Activated CD8-positive, alpha-beta memory T cell treated with anti-CD3 and anti-CD28 coated beads, Interleukin-2, amount 50 U/mL, for 4 hours (primary cell): ENCODE measurements around the gene DUSP19.

Source experiments
- DNase-seq: peaks from one replicate; pipeline ENCODE4 v3.0.0-alpha.2; 2020

DUSP19 gene

GRCh38 chr2:183069174-183069573 is 9.4 kb upstream of the DUSP19 start:
- DNase-seq = no peak

DNA sequence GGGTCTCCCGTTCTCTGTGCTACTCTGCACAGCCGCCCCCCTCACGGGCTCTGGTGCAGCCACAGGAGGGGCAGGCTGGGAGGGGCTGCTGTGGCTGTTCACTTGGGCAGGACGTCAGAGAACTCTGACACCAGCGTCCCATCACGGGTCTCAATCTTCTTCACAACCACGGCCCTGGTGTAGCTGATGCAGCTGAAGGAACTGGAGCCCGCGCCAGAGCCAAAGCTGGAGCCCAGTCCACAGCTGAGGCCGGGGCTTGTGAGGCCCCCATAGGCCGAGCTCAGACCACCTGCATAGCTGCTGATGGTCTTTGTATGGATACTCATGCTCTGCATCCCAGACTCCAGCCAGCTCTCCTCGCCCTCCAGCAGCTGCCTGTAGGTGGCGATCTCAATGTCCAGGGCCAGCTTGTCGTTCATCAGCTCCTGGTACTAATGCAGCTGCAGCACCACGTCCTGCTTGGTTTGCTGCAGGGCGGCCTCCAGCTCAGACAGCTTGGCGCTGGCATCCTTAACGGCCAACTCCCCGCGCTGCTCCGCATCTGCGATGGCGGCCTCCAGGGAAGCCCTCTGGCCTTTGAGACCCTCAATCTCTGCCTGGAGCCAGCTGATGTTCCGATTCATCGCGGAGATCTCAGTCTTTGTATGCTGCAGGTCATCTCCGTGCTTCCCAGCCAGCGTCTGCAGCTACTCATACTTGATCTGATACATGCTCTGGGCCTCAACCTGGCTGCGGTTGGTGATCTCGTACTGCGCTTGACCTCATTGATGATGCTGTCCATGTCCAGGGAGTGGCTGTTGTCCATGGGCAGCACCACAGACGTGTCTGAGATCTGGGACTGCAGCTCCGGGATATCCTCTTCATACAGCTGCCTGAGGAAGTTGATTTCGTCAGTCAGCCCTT is 7.4 kb upstream of the DUSP19 start:
- no peak for DNase-seq

- DNase-seq = no peak
Measured at GRCh38 chr2:183072177-183072576, 6.4 kb upstream of the DUSP19 start.

DNA sequence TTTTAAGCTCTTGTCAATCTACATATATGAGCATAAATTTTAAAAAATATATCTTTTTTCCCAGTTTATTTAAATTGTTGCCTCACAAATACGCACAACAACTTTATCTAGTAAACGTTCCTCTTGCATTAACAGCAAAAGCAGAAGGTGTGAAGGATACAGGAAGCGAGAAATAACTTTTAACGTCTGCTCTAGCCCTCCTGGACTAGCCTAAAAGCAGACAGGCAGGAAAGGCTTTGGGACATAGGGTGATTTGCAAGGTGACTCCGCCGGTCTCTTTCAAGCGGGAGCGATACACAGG is 434 bp upstream of the DUSP19 start:
- no peak for DNase-seq

- DNase-seq = no peak
Measured at GRCh38 chr2:183079139-183079775, 710 bp downstream of the DUSP19 start.

GRCh38 chr2:183081911-183082310 is 3.4 kb downstream of the DUSP19 start:
- DNase-seq = no peak

DNA sequence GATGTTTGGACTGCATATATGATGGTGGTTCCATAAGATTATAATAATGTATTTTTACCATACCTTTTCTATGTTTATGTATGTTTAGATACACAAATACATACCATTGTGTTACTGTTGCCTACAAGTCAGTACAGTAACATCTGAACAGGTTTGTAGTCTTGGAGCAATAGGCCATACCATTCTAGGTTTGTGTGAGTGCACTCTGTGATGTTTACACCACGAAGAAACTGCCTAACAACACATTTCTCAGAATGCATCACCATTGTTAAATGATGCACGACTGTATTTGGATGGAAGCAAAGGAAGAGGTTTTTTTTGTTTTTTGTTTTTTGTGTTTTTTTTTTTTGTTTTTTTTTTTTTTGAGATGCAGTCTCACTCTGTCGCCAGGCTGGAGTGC is 9.5 kb downstream of the DUSP19 start:
- no peak for DNase-seq

DNA sequence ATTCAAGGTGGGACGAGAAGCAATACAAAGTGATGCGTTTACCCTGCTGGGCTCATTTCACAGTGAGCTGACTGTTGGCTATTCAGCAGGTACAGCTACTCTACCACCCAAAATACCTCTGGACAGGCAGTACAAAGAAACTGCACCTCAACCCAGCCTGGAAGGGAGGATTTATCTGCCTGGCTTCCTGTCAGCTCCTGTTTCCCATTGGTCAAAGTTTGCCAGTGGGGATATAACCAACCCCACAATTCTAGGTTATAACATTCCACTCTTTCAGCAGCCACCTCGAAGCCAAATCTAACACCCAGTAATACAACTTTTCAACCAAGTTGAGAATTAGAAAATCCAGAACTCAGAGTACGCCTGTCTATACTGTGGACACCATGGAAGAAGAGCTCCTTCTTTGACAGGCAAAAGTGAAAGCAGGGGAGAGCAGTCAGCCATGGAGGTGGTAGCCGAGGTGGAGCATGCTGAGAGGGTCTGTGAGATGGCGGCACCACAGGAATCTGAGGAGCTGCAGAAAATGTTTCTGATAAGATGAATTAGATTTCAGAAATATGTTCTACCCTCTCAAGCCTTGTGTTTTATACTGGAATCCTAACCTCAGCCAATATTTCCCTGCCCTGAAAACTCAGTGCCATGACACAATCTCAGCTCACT is 10.8 kb downstream of the DUSP19 start:
- no peak for DNase-seq

DNA sequence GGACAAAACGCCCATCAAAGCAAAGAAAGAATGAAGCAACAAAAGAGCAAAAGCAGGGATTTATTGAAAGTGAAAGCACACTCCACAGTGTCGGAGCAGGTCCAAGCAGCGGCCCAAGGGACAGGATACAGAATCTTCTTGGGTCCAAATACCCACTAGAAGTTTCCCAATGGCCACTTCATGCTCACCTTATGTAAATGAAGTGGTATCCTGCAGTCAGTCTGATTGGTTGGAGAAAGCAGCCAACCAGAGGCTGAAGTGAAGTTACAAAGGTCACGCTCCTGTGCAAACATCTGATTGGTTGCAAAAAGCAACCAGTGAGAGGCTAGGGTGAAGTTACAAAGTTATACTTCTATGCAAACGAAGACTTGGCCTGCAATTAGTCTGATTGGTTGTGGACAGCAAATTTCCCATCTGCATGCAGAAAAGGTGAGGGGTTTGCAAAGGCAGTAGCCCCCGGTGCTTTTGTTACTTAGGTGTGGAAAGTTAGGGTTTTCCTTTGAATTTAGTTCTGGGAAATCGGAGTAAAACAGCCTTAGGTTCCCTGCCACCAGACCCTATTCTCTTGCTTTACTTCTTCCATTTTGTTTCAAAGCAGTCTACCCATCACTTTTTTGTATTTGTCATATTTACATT is 12.9 kb downstream of the DUSP19 start:
- no peak for DNase-seq

DNA sequence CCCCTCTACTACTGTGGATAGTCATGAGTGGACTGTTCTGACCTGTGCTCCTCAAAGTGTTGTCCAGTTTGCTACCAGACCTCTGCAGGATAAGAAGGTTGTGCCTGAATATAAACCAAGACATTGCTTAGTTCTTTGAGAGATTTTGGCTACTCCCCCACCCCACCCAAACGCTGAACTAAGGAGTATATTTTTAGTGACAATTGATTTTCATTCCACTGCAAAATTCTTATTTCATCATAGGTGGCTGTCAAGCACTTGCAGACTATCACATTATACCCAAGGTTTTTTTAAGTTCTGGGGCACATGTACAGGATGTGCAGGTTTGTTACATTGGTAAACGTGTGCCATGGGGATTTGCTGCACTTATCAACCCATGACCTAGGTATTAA is 13.4 kb downstream of the DUSP19 start:
- no peak for DNase-seq

- DNase-seq = no peak
Measured at GRCh38 chr2:183093857-183094657, 15.5 kb downstream of the DUSP19 start.

DNA sequence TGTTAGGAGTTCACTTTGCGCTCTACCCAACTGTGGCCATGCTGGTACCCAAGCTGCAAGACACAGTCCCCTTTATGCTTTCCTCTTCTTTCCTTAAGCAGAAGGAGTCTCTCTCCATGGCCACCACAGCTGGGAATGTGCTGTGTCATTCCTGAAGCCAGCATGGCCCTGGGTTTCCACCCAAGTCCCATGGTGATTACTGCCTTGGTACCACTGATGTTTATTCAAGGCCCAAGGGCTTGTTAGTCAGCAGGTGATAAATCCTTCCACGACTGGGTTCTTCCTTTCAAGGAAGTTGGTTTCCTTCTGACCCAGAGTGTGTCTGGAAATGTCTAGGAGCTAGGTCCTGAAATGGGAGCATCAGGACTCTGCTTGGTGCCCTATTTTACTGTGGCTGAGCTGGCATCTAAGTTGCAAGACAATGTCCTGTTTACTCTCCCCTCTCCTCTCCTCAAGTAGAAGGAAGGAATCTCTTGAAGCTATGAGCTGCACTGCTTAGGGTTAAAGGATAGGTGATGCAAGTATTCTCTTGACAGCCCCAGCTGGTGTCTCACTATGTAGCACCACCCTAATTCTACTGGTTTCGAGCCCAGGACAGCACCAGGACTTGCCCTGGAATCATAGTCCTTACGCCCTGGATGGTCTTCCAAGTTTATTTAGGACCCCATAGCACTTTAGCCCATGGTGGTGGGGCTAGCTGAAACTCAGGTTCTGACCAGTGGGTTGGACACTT is 27.0 kb downstream of the DUSP19 start:
- no peak for DNase-seq

GRCh38 chr2:183112577-183112976 is 34.0 kb downstream of the DUSP19 start:
- no peak for DNase-seq

GRCh38 chr2:183113630-183114029 is 35.1 kb downstream of the DUSP19 start:
- DNase-seq = no peak

DNA sequence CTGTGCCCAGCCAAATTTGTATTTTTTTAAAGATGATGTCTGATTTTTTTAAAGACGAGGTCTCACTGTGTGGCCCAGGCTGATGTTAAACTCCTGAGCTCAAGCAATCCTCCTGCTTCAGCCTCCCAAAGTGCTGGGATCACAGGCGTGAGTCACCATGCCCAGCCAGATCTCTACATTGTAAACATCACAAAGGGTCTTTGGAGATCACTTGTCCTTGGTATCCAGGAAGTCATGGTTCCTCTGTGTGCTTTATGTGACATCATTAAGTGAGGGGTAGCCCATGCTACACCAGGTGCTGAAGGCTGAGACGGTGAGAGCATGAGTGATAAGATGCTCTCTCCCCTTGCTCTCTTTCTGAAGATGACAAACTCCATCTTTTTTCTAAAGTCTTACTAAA is 38.7 kb downstream of the DUSP19 start:
- no peak for DNase-seq

DNA sequence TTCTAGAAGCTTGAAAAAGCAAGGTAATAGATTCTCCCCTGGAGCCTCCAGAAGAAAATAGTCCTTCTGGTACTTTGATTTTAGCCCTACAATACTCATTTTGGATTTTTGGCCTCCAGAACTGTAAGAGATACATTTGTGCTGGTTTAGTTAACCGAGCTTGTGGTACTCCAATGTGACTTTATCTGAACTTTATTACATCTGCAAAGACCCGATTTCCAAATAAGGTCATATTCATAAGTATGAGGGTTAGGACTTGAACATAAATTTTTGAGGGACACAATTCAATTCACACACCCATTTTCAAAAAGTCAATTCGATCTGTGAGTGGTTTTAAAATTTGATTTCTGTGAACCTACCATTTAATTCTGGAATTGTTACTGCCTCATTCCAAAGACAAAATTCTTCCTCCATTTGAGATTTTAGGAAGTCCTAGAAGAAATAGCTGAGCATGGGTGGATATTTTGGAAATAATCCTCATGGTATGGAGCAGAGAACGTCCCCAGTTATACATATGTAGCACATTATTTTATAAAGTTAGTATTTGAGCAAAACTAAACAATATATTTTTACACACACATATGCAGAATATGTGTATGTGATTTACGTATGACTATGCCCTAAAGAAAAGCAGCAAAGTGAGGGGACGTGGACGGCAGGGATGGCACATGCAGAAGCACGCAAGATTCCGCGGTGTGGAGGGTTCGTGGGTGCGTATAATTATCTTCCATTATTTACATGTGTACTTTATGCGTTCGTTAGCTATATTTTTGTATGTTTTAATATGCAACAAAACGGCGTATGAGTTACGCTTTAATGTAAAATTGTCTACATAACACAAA is 44.8 kb downstream of the DUSP19 start:
- no peak for DNase-seq

DNA sequence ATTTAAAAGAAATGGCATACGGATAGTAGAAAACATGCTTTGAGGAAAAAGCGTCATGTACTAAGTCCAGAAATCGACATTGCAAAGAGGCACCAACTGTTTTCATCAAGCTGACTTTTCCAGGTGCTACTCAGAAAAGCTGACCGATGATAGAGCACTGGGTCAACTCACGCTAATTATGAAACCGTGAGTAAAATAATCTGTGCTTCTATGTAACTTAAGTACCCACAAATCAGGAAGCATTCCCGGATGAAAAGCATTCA is 45.3 kb downstream of the DUSP19 start:
- no peak for DNase-seq

DNA sequence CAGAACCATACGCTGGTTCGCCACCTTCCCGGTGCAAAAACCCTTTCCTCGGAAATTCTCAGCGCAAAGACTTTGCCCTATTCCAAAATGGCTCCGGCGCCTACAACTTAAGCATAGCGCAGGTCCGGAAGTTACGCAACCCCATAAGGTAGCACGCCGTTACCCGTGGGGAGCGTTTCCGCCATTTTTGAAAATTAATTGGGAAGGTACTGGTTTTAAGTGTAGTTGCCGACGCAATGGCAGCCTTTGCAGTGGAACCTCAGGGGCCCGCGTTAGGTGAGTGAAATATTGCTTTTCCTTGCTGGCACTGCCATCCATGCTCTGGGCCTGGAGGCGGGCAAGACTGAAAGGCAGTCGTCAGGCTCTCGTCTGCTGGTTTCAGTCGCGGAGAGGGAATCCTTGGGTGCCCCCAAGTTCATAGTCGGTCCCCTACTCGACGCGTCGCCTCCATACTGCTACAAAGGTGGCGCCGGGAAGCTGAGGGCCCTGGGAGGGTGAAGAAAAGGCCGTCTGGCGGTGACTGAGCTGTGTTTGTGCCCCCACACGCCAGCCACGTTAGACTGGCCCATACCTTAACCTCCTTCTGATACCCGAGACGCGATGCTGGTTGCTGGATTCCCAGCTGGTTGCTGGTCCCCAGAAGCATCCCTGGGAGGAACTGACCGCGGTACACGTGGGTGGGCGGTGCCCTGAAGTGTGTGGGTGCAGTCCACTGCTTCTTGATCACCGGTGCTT is 45.8 kb downstream of the DUSP19 start, which contains the start of gene NUP35:
Gene NUP35, plus strand, starts transcription at position 222 of the 735 bp plus-strand sequence. Its CDS starts 15 bp downstream, at position 237.
- peak; percentile 81 for DNase-seq

- DNase-seq = no peak
Measured at GRCh38 chr2:183124957-183125255, 46.4 kb downstream of the DUSP19 start.

GRCh38 chr2:183125659-183126341 is 47.3 kb downstream of the DUSP19 start:
- no peak for DNase-seq
